HG03103 (cell line): ENCODE data around the gene SLC26A11.

Source experiments
- ATAC-seq: cut with Tn5 transposase; IDR thresholded peaks from one replicate; pipeline ENCODE4 v1.9.1; 2021; ENCODE audit warnings: low read depth; ENCODE audit not compliant: unreplicated experiment

SLC26A11 gene

DNA sequence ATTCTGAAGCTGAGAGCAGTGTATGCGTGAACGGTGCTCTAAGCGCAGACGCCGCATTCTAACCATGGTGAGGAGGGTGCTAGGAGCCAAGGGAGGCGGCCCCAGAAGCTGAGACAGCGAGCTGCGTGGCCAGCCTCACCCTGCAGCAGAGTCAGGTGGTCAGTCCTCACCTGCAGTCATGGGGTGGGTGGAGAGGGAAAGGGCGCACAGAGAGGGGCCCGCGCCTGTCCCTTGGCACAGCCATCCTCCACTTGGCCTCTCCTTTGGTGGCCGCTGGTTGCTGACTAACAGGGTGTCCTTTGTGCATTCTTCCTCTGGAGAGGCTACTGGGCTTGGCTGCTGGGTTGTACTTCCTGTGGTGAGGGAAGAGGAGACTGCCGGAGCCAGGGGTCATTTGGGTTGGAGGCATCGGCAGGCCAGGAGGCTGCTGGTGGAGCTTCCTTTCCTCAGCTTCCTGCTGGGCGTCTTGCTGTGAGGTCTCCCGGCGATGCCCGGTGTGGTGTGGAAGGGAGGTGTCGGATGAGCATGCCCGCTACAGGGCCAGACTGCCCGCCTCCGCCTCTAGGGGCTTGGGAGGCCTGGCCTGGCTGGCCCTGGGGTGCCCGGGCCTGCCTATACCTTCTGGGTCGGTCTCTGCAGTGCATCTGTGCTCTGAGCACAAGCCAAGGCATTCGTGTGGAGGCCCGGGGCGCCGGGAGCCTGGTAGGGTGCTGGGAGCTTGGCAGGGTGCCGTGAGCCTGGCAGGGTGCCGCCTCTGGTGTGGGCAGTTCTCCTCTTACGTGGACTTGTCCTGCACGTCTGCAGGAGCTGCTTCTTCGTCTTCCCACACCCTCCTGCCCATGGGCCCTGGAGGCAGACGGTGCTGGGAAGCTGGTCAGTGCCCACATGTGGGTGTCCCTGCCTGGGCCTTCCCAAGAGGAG, 57.8 kb downstream of the SLC26A11 start:
- ATAC-seq = no peak

DNA sequence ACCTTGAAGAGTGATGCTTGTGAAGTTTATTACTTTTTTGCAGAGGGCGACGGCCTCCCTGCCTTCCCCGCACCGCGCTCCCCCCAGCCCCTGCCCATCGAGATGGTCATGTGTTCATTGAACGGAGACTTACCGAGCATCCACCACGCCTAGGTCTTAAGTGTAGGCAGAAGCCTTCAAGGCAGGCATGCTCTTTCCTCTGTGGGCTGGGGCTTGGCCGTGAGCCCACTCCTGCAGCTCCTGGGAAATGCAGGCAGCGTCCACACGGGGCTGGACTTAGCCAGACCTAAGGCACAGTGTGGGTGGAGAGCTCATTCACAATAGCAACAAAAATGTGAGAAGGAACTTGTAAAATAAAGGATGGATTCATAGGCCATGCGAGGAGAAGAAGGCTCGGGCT, 59.7 kb downstream of the SLC26A11 start:
- no peak for ATAC-seq

DNA sequence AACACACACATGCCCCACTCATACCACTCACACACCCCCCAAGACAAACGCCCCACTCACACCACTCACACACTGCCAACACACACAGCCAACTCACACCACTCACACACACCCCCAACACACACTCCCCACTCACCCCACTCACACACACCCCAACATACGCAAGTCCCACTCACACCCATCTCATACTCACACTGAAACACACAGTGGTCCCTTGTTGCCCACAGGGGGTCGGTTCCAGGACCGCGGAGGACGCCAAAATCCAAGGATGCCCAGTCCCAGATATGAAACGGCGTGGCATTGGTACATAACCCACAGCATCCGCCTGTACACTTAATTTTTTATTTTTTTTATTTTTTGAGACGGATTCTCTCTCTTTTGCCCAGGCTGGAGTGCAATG, 61.3 kb downstream of the SLC26A11 start:
- ATAC-seq = no peak

DNA sequence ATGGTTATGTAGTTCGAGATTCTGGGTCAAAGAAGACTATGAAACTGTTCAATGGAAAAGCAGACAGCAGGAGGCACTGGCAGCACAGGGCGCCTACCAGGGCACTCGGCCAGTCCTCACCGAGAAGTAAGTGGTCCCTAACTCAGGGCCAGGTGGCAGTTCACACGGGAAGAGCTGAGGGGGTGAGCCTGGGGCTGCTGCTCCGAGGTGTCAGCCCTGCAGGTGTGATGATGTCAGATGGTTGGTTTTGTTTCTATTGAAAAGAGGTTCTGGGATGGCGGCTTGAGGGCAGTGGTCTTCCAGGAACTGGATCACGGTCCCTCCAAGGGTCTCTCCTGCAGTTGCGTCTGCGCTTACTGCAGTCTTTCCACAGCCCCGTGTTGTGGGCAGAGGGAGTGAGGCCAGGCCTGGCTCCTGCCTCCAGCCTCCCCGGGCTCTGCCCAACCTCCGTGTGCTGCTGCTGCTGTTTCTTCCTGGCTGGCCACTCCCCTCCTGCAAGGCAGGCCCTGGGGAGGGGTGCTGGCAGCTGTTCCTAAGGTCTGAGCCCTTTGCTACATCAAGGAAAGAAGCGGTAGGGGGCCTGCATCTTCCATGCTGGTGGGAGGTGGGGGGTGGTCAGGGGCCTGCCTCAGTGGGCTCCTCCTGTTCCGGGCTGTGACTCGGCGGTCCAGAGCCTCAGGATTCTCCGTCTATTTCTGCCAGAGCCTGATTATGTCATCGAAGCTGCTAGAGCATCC, 63.1 kb downstream of the SLC26A11 start:
- no peak for ATAC-seq

DNA sequence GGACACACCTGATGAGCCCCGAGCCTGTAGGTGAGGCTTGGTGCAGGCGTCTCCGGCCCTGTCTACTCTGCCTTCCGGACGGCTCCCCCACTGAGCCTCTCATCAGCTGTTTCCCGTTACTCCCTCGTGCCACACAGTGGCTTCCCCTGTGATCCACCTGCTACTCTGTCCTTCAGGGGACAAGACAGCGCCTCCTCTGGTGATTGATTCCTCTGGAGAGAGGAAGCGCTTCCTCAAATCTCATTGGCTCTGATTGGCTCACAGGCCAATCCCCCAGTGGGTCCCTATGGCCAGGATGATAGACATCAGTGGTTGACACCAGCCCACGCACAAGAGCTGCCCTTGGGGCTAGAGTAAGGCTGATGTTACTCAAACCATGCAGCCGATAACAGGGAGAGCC, 64.4 kb downstream of the SLC26A11 start:
- no peak for ATAC-seq

DNA sequence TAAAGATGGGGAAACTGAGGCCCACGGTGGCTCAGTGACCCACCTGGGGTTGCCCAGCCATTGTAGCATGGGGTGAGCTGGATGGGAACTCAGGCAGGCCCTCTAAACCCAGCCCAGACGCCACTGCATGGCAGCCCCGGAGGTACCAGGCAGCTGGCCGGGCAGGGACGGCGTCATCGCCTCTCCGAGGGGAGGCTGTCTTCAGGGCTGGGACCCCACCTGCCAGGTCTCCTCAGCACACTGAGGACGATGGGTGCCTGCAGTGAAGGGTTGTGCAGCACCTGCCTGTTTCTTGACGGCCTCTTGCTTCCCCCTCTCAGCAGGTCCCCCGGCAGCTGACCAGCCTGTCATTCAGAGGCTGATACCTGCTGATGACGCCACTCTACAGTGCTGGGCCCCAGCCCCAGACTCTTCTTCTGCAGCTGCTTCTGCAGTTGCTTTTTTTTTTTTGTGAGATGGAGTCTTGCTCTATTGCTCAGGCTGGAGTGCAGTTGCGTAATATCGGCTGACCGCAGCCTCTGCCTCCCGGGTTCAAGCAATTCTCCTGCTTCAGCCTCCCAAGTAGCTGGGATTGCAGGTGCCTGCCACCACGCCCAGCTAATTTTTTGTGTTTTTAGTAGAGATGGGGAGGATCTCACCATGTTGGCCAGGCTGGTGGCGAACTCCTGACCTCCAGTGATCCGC, 65.2 kb downstream of the SLC26A11 start:
- ATAC-seq = no peak

DNA sequence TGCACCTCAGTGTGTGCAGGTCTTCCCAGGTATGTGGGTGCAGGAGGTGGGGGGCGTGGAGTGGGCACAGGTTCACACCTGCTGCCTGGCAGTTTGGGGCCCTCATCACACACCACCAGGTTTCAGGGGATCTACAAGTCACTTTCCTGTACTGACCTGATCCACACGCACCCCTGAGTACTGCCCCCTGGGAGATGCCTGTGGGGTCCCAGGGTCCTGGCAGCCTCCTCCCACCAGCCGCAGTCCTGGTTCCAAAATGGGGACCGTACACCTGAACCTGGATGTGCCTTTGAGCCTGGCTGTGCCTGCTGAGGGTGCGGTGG, 66.4 kb downstream of the SLC26A11 start:
- no peak for ATAC-seq

DNA sequence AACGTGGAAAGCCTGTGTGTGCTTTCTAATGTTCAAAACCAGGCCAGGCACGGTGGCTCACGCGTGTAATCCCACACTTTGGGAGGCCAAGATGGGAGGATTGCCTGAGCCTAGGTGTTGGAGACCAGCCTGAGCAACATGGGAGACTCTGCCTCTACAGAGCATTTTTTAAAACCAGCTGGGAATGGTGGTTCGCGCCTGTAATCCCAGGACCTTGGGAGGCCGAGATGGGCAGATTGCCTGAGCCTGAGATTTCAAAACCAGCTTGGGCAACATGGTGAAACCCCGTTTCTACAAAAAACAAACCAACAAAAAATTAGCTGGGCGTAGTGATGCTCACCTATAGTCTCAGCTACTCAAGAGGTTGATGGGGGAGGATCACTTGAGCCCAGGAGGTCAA, 66.8 kb downstream of the SLC26A11 start:
- no peak for ATAC-seq

DNA sequence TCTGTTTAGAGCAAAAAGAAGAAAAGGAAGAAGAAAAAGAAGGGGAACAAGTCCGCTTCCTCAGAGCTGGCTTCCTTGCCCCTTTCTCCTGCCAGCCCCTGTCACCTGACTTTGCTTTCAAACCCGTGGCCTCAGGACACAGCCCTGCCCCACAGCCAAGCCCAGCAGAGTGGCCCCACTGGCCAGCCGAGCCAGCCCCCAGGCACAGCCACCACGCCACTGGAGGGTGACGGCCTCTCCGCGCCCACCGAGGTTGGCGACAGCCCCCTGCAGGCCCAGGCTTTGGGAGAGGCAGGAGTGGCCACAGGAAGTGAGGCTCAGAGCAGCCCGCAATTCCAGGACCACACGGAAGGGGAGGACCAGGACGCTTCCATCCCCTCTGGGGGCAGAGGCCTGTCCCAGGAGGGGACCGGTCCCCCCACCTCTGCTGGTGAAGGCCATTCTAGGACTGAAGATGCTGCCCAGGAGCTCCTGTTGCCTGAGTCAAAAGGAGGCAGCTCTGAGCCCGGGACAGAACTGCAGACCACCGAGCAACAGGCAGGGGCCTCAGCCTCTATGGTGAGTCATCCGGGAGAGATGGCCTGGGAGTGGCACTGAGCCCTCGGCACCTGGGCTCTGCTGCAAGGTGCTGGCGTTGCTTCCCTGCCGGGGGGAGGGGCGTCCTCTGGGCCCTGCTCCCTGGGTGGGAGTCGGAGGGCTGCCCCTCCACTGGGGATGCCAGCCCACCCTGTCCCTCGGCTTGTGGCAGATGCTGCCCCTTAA, 67.8 kb downstream of the SLC26A11 start:
- no peak for ATAC-seq

DNA sequence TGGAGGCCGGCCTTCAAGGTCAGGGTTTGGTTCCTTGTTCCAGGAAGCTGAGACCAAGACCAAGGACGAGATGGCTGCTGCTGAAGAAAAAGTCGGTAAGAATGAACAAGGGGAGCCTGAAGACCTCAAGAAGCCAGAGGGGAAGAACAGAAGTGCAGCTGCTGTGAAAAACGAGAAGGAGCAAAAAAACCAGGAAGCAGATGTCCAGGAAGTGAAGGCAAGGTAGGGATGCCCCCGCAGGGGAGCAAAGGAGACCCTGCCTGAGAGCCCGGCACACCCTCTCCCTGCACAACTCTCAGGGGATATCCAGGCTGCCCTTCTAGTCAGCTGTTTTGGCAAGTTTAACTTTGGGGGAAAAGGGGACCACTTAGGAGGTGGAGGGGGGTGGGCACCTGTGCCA, 69.4 kb downstream of the SLC26A11 start:
- no peak for ATAC-seq

DNA sequence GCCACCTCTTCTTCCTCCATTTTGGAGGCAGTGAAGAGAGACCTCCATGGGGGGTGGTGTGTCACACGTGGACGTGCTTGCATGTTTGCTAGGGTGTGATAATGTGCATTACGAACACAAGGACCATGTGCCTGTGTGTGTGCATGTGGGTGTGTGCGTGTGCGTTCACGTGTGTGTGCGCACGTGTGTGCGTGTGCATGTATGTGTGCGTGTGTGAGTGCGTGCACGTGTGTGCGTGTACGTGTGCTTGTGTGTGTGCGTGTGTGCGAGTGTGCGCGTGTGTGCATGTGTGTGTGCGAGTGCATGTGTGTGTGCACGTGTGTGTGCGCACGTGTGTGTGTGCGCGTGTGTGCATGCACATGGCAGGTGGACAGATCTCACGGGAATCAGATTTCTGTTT, 69.9 kb downstream of the SLC26A11 start:
- no peak for ATAC-seq

DNA sequence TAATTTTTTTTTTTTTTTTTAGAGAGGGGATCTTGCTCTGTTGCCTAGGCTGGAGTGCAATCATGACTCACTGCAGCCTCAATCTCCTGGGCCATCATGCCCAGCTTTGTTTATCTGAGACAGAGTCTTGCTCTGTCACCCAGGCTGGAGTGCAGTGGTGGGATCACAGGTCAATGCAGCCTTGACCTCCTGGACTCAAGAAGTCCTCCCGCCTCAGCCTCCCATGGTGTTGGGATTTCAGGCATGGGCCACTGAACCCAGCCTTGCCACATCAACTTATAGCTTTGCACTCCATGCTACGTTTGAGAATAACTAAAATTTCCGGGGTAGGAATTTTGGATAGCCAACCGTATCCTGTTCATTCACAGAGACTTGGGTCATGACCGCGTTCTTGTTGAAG, 71.0 kb downstream of the SLC26A11 start:
- no peak for ATAC-seq

DNA sequence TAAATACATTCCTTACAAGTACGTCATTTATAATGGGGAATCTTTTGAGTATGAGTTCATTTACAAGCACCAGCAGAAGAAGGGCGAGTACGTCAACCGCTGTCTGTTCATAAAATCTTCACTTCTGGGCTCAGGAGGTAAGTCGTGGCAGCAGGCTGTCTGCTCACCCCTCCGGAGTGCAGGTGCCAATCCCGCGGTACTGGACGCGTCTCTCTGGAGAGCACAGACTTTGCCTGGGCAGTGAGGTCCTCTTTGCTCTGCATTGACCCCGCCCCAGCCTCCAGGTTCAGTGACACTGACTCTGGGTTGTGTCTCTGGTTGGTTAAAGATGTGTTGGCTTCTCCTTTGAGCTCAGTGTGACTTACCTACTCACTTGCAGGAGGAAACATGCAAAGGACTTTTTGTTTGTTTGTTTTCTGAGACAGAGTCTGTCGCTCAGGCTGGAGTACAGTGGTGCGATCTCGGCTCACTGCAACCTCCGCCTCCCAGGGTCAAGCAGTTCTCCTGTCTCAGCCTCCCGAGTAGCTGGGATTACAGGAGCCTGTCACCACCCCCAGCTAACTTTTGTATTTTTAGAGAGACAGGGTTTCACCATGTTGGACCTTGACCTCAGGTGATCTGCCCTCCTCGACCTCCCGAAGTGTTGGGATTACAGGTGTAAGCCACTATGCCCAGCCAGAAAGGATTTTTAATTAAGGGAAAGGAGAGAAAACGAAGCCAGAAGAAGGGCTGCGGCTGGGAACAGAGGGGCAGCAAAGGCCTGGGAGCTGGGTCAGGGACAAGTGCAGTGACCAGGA, 71.7 kb downstream of the SLC26A11 start:
- no peak for ATAC-seq

DNA sequence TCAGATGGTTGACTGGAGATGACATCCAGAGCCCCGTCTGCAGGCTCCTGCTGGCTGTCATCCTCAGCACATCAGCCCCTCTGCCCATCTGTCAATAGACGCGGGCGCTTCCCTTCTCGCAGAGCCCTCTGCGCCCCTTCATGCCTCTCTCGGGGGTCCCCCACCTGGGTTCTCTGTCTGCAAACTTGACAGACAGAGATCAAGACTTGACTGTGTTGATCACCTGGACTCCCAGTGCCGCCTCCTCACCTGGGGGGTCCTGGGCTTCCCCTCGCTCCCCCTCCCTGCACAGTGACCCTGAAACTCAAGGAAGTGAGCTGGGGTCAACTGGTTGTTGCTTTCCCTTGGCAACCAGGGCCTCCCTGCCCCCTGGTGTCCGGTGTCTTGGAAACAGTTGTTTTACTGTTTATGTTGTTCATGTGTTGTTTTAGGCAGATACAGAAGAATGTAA, 72.3 kb downstream of the SLC26A11 start:
- no peak for ATAC-seq

DNA sequence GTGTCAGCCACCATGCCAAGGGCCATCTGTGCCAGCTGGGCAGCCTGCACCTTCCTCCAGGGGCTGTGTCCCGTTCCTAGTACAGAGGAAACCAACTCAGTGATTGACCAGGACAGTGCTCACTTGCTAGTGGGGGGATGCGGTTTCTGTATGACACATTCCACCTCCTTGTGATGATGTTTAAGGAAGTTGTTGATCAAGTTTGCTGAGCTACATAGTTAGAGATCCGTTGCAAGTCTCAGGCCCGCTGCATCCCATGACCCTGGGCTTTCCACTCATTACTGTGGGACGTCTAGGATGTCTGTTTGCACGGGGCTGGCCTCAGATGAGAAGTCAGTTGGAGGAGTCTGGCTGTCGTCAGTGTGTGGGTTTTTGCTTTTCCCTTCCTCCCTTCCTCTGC, 74.0 kb downstream of the SLC26A11 start:
- ATAC-seq = no peak

DNA sequence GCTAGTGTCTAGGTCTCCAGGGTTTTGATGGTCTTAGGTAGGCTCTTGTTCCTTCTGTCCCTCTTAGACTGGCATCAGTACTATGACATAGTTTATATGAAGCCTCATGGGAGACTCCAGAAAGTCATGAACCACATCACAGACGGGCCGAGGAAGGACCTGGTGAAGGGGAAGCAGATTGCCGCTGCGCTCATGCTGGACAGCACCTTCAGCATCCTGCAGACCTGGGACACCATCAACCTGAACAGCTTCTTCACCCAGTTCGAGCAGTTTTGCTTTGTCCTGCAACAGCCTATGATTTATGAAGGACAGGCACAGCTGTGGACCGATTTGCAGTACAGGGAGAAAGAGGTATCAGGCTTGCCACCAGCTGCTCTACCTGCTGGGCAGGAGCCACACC, 74.4 kb downstream of the SLC26A11 start:
- no peak for ATAC-seq

DNA sequence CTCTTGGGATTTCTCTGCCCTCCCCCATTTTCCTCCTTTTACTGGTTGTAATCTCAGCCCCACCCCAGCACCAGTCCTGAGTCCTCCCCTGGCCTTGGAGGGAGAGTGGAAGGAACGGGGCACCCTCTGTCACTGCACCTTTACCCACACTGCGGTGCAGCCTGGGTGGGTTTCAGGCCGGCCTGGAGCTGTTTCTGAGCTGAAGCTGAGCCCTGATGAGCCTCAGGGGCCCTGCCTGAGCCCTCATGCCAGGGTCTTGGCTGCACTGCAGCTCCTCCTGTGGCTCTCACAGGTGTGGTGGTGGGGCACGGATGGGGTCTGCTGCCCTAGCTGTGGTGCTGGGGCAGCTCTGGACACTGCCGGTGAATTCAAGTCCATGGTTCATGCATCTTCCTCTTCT, 74.9 kb downstream of the SLC26A11 start:
- no peak for ATAC-seq

DNA sequence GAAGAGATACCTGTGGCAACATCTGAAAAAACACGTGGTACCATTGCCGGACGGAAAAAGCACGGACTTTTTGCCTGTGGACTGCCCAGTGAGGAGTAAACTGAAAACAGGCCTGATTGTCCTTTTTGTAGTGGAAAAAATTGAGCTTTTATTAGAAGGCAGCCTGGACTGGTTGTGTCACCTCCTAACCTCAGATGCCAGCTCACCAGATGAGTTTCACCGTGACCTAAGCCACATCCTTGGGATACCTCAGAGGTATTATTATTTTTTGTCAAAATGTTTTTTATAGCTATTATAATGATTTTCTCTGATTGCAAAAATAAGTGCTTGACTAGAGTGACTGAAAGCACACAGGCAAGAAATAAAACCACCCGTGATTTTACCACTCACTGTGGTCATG, 75.3 kb downstream of the SLC26A11 start:
- ATAC-seq = no peak

DNA sequence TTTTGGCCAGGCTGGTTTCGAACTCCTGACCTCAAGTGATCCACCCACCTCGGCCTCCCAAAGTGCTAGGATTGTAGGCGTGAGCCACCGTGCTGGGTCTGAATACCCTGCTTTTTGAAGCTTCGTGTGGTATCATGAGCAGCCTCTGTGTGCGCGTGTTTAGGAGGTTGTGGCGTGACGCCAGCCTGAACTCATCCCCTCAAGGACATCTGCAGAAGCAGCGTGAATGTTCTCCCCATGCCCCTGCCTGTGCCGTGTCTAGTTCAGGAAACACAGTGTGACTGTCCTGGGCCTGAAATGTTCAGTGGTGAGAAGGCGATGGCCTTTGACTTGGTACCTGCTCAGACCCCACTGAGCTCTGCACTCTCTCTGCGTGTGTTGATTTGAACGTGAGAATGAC, 76.0 kb downstream of the SLC26A11 start:
- ATAC-seq = no peak

DNA sequence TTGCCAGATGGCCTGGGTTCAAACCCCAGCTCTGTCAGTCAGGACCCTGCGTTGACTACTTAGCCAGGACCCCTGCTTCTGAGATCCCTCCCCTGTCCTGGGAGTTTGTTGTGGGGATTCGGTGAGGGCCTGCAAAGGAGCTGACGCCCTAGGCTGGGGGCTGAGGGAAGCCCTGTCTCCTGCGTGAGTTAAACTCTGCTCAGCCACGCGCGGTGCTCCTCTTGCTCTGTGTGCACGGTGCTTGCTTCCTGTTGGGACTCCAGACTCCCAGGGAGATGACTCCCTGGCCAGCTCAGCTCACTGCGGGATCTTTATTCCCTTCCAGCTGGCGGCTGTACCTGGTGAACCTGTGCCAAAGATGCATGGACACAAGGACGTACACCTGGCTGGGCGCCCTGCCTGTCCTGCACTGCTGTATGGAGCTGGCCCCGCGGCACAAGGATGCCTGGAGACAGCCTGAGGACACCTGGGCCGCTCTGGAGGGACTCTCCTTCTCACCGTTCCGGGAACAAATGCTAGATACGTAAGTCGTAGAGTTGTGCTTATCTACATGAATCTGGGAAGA, 77.9 kb downstream of the SLC26A11 start:
- no peak for ATAC-seq
